ENCODE measurements around the gene NAT14. TPM values are rescaled to one million over a fixed set of nuclear protein-coding genes. Genes with fewer than 3 reads are reported as not detected.

NAT14 gene
- polyA plus RNA-seq, 2 of the 4 experiments (the other 2 are of a cell fraction) = 16.8 to 50.3 TPM

- TF ChIP-seq HMGXB4 (CRISPR knock-in tag; IDR thresholded peaks at IDR 0.05; ENCODE audit: borderline replicate concordance) = 0 out of 2 replicates have a peak, but pooled peaks have one; percentile 46
- peak; percentile 75; the same call in 1 of the 2 replicates for TF ChIP-seq TFCP2L1 (CRISPR knock-in tag; IDR thresholded peaks at IDR 0.05)
- TF ChIP-seq PHF8 (IDR thresholded peaks at IDR 0.05; ENCODE audit: borderline replicate concordance, low read depth) = peak; percentile 85; the same call in 1 of the 2 replicates
- peak; percentile 96 for TF ChIP-seq USF2 (IDR thresholded peaks at IDR 0.05)
- no peak; the same call in 2 of the 3 replicates for TF ChIP-seq BCL3 (IDR thresholded peaks at IDR 0.05)
- no peak for TF ChIP-seq HES2 (IDR thresholded peaks at IDR 0.05)
- 0 out of 2 replicates have a peak, but pooled peaks have one; percentile 18 for TF ChIP-seq MAZ (IDR thresholded peaks at IDR 0.05; ENCODE audit: borderline replicate concordance, low read depth, low read length)
- peak; percentile 69; the same call in 1 of the 2 replicates for TF ChIP-seq RFX5 (IDR thresholded peaks at IDR 0.05)
Measured at GRCh38 chr19:55461259-55461973, 23.6 kb upstream of the NAT14 start, which contains the start of gene ISOC2 (continued).

- CTCF ChIA-PET = interaction anchor here (0.5 to 6.9 kb wide), 4 partner anchors 15 to 311 kb away, joined by 3 to 89 read pairs (median 20); partner anchors contain the start of gene ZNF628
- WGBS (ENCODE audit: missing lambda C conversion rate) = 9% methylated on average over 27 of the region's 27 CpGs
- TF ChIP-seq HDAC2 (IDR thresholded peaks at IDR 0.05) (peak; percentile 58; the same call in 1 of the 2 replicates), JUN (IDR thresholded peaks at IDR 0.05) (peak in 1 of 2 experiments; percentile 31; a peak in 1 of 5 replicates), POLR2A (IDR thresholded peaks at IDR 0.05; ENCODE audit: low read length) (peak; percentile 90), SREBF2 (IDR thresholded peaks at IDR 0.05) (no peak), PHF8 (IDR thresholded peaks at IDR 0.05; ENCODE audit: borderline replicate concordance, low read depth) (peak; percentile 68; the same call in 1 of the 2 replicates)
Measured at GRCh38 chr19:55461974-55462626, 22.9 kb upstream of the NAT14 start.

GRCh38 chr19:55462722-55463121 is 22.3 kb upstream of the NAT14 start:
- no peak for FAIRE-seq
- ATAC-seq = no peak
- 84% methylated on average over 11 of the region's 11 CpGs for WGBS (ENCODE audit: missing lambda C conversion rate)
- Histone ChIP-seq H3K4me2 (peak overlapping the region; percentile 93; the same call in 2 of the 3 replicates), H3K9me3 (no peaks in the 10 kb centered on the region), H3K27ac (peak overlapping the region in 1 of 2 experiments; percentile 85; a peak in 2 of 6 replicates), H3K4me1 (peaks cover 14% of the 10 kb centered on the region; the same call in 2 of the 3 replicates), H3K4me3 (no peak overlapping the region; the same call in 2 of the 3 replicates)
- no peak for TF ChIP-seq NR3C1 (IDR thresholded peaks at IDR 0.05)
- no peak for DNase-seq (ENCODE audit: low read depth in 1 of 2, low spot score in 1 of 2)
- ChIA-PET POLR2A (interaction anchor here (0.6 to 1.6 kb wide), 3 partner anchors 14 to 55 kb away, joined by 4 to 22 read pairs (median 4); partner anchors contain the start of genes UBE2S and ZNF628), CTCF (interaction anchor here (1.0 to 6.9 kb wide), 5 partner anchors 9 to 44 kb away, joined by 4 to 89 read pairs (median 4); partner anchors contain the start of gene ZNF628)

More at GRCh38 chr19:55461974-55462626, 22.9 kb upstream of the NAT14 start:
- H3K4me1 ChIP-seq = peaks cover 14% of the 10 kb centered on the region; the same call in 2 of the 3 replicates
- FAIRE-seq (peak; percentile 56), DNase-seq (ENCODE audit: low read depth in 1 of 2, low spot score in 1 of 2) (peak in 1 of 2 experiments; percentile 61), ATAC-seq (peak; percentile 19 to 31; a peak in 3 of 6 replicates)
- no peaks in the 10 kb centered on the region for H3K9me3 ChIP-seq
- H3K4me3 ChIP-seq = peak overlapping the region; percentile 58
- peak overlapping the region; percentile 76 to 85 for H3K27ac ChIP-seq
- POLR2A ChIA-PET = interaction anchor here (0.5 to 1.6 kb wide), 14 partner anchors 9 to 382 kb away, joined by 3 to 22 read pairs (median 4); partner anchors contain the start of genes FIZ1, KMT5C, NAT14 and U2AF2
- peak overlapping the region; percentile 93 for H3K4me2 ChIP-seq
